A673 (cell line): ENCODE measurements around the gene TGM1. TPM values are rescaled to one million over a fixed set of nuclear protein-coding genes. Genes with fewer than 3 reads are reported as not detected.

ENCODE experiments used
- Bru-seq: library from RNA; stranded (reverse); fragments of 400-500 nt; gene quantifications from one replicate; lab custom pipeline; 2021; lab: Mats Ljungman, UMichigan
- BruChase-seq, 2 experiments: library from RNA; stranded (reverse); fragments of 400-500 nt; gene quantifications; one replicate each; lab custom pipeline; 2021; lab: Mats Ljungman, UMichigan
- BruUV-seq: library from RNA; stranded (reverse); fragments of 400-500 nt; replicated peaks from 2 replicates; lab custom pipeline; 2021; lab: Mats Ljungman, UMichigan
- CTCF ChIA-PET: fragments of 300-600 bp; sonication (Branson Sonifier 250); formaldehyde crosslinking; loops from one replicate; lab custom pipeline; 2022; ENCODE audit warnings: antibody characterized with exemption; lab: Charles Lee
- POLR2A ChIA-PET: fragments of 300-600 bp; sonication (Branson Sonifier 250); formaldehyde crosslinking; loops from one replicate; lab custom pipeline; 2022; ENCODE audit warnings: antibody characterized with exemption; ENCODE audit not compliant: low non-redundant PET; lab: Charles Lee
- DNase-seq: peaks from one replicate; pipeline ENCODE4 v3.0.0-alpha.2; 2015; ENCODE audit warnings: low spot score
- H3K27ac ChIP-seq: fragments of 200-600 bp; sonication (generic); 2 replicates; pipeline ENCODE4 v1.5.1; 2016; ENCODE audit warnings: mixed run types, low read depth, mild to moderate bottlenecking, mixed read lengths, antibody characterized with exemption, low read length; ENCODE audit not compliant: poor library complexity, severe bottlenecking
- H3K27me3 ChIP-seq: fragments of 200-600 bp; sonication (generic); replicated peaks from 2 replicates; pipeline ENCODE4 v1.6.1; 2017; ENCODE audit warnings: mixed run types, low read depth, mild to moderate bottlenecking, mixed read lengths, antibody characterized with exemption, low read length; ENCODE audit not compliant: insufficient read depth, poor library complexity
- H3K36me3 ChIP-seq: fragments of 200-600 bp; sonication (generic); 2 replicates; pipeline ENCODE4 v1.6.1; 2016; ENCODE audit warnings: mixed run types, mild to moderate bottlenecking, mixed read lengths, antibody characterized with exemption, low read length; ENCODE audit not compliant: insufficient read depth, poor library complexity, severe bottlenecking
- H3K4me1 ChIP-seq: fragments of 200-600 bp; sonication (generic); 2 replicates; pipeline ENCODE4 v1.6.1; 2017; ENCODE audit warnings: mixed run types, mild to moderate bottlenecking, mixed read lengths, antibody characterized with exemption, low read length; ENCODE audit not compliant: insufficient read depth, poor library complexity, severe bottlenecking
- H3K4me3 ChIP-seq: fragments of 200-600 bp; sonication (generic); 2 replicates; pipeline ENCODE4 v1.5.1; 2016; ENCODE audit warnings: low read depth, mixed run types, mild to moderate bottlenecking, mixed read lengths, low read length; ENCODE audit not compliant: poor library complexity, severe bottlenecking
- H3K9me3 ChIP-seq: fragments of 200-600 bp; sonication (generic); 2 replicates; pipeline ENCODE4 v1.6.1; 2016; ENCODE audit warnings: mixed run types, low read depth, mild to moderate bottlenecking, mixed read lengths, antibody characterized with exemption, low read length; ENCODE audit not compliant: poor library complexity, severe bottlenecking
- EZH2 ChIP-seq: fragments of 200-600 bp; sonication (generic); IDR thresholded peaks from 2 replicates; pipeline ENCODE4 v1.6.1; 2017; ENCODE audit warnings: borderline replicate concordance, low read depth, mild to moderate bottlenecking, mixed read lengths, antibody characterized with exemption, low read length; ENCODE audit not compliant: poor library complexity, severe bottlenecking
- intact Hi-C: fragments of 100-400 bp; cut with micrococcal nuclease; formaldehyde crosslinking; loops from one replicate; pipeline ENCODE4 v1.10.0; 2022; ENCODE audit not compliant: unreplicated experiment
- long read RNA-seq: library from polyadenylated mRNA; stranded (forward); transcript quantifications from one replicate; pipeline ENCODE4 v2.0.0, GENCODE V29; 2022
- total RNA-seq: library from RNA; stranded (reverse); gene quantifications from 2 replicates; pipeline ENCODE4 v1.2.3, GENCODE V29; 2021
- TF ChIP-seq, protein P1 (sequence below): fragments of 300-800, 200-600 bp; sonication (generic); conservative IDR thresholded peaks from 2 replicates; pipeline ENCODE4 v1.5.1; 2017; ENCODE audit warnings: low read depth, mild to moderate bottlenecking, antibody characterized with exemption, low read length, moderate library complexity, mixed read lengths

TGM1 gene
- 1.5 and 3.5 TPM in 2 replicates for total RNA-seq
- Bru-seq, nascent RNA: percentile 36 among the genes with signal in this experiment
- percentile 38 among the genes with signal in this experiment for BruChase-seq, experiment 1, labeled RNA remaining after a 2-hour chase
- percentile 36 among the genes with signal in this experiment for BruChase-seq, experiment 2, labeled RNA remaining after a 6-hour chase
- long read RNA-seq, partial matches to known transcripts: 1 of 3 reads
- long read RNA-seq, other reads (novel, unspliced or antisense): 2 of 3 reads

DNA sequence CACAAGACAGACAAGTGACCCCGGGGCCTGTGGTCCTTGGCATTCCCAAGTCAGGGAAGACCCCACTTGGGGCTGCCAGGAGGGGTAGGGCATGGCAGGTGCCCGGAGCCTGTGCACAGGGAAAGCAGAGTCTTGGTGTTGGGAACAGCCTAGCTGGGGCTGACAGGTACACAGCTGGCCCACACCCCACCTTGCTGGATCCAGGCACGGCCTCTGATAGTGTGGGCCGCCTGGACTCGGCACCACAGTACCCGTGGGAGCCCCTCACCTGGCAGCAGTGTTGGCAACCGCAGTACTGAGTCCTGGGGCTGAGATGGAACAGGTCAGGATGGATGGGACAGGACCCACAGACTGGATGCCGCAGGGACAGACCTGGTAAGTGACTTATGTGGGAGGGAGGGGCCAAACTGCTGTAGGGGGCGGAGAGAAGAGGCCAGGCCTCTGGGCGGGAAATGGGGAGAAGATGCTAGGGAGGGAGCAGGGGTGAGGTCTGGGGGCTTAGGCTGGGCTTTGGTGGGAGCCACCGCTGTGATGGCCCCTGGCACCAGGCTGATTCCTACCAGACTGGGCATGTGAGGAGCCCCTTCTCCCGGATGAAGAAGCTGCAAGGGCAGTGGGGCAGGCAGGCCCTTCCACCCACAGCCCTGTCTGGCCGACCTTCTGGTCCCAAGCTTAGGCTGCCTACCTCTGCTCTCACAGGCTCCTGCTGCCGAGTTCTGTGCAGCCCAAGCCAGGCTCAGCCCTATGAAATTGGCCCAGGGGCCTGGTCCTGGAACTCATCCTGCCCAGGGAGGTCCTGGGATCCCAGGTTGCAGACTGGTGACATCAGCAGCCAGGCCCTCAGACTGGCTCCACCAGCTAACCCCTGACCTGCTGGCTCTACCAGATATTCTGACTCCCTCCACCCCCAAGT is at the start of gene TGM1:
Gene TGM1, minus strand, starts transcription at position 357 of the 913 bp plus-strand sequence. CDS start 825 bp downstream, outside the sequence.
- POLR2A ChIA-PET: interaction anchor here (0.8 kb wide), 1 partner anchor 8 kb away, joined by 5 read pairs; no protein-coding TSS in a partner anchor
- Histone ChIP-seq H3K27ac (no peak within 1 kb of the TSS), H3K36me3 (no peaks in the 10 kb centered on the region), H3K27me3 (no peaks in the 10 kb centered on the region), H3K9me3 (no peaks in the 10 kb centered on the region), H3K4me1 (no peaks in the 10 kb centered on the region), H3K4me3 (no peak within 1 kb of the TSS)
- intact Hi-C loops: no loop called here
- CTCF ChIA-PET: no interaction called here
- no peak for DNase-seq
- no TSS peak for BruUV-seq
- TF ChIP-seq EZH2: no peak
- TF ChIP-seq, protein P1, sequence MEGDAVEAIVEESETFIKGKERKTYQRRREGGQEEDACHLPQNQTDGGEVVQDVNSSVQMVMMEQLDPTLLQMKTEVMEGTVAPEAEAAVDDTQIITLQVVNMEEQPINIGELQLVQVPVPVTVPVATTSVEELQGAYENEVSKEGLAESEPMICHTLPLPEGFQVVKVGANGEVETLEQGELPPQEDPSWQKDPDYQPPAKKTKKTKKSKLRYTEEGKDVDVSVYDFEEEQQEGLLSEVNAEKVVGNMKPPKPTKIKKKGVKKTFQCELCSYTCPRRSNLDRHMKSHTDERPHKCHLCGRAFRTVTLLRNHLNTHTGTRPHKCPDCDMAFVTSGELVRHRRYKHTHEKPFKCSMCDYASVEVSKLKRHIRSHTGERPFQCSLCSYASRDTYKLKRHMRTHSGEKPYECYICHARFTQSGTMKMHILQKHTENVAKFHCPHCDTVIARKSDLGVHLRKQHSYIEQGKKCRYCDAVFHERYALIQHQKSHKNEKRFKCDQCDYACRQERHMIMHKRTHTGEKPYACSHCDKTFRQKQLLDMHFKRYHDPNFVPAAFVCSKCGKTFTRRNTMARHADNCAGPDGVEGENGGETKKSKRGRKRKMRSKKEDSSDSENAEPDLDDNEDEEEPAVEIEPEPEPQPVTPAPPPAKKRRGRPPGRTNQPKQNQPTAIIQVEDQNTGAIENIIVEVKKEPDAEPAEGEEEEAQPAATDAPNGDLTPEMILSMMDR: no peak

DNA sequence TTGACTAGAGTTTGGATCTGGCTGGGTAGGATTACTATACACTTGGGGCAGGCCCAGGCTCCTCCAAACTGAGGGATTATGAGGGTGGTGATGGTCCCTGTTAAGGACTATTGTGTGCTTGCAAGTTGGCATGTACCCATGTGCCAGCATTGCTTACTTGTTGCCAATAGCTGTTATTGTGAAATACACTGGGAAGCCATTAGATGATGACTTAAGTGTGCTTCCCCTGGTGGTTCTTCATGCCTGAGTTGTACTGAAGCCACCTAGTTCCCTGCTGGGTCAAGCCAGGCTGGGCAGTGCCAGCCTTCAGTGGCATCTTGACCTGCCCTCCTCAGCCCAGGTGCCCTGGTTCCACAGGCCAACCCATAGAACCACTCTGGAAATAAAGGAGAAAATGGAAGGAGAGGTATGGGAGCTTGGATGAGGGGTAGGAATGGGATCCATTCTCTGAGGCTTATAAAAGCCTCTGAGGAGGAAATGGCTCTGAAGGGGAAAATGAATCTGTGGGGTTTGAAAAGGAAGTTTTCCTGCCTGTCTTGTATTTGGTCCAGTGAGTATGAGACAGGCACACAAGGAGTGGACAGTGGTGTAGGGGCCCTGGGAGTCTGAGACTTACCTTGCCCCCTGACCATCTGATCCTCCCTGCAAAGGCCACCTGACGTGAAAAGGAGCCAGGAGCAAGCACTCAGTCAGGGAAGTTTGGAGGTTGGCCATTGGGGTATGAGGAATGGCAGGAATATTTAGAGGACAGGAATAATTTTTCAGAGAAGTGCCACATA is 49.0 kb upstream of the TGM1 start:
- TF ChIP-seq EZH2: no peak
- TF ChIP-seq, protein P1: no peak
- Histone ChIP-seq H3K4me3 (no peak overlapping the region), H3K9me3 (no peaks in the 10 kb centered on the region), H3K4me1 (peaks cover 13% of the 10 kb centered on the region), H3K27me3 (no peaks in the 10 kb centered on the region), H3K36me3 (peaks cover 6% of the 10 kb centered on the region), H3K27ac (no peak overlapping the region)
- ChIA-PET POLR2A (no interaction called here), CTCF (interaction anchor here (0.9 kb wide), 1 partner anchor 10 kb away, joined by 10 read pairs; no protein-coding TSS in a partner anchor)
- intact Hi-C loops: no loop called here
- peak; percentile 34 for DNase-seq
- no TSS peak for BruUV-seq
